ENCODE data around the gene DLEC1.

DNA sequence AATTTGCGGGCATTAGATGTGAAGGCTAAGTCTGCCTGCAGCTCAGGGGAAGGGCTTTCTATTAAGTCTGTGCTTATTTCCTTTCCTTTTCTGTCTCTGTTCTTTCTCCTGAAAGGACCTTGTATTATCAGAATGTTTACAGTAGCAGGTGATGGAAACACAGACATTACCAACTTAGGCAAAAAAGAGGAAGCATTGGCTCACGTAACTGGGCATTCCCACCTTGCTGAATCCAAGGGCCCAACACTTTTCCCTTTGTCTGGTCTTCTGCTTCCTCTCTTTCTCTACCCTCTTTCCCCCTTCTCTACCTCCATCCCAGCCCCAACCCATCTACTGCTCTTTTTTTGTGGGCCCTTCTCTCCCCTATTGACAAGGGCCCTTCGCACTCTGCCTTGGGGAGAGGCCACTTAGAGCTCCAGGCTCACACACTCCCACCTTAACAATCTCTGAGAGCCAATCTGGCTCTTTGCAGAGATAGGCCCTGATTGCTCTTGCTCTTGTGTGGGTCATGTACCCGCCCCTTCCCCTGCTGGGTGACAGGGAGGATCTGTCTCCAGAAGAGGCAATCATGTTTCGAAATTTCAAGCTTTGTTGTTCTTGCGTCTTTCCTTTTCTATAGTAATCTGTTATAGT is 62.9 kb downstream of the DLEC1 start:
- TF ChIP-seq, protein P1, sequence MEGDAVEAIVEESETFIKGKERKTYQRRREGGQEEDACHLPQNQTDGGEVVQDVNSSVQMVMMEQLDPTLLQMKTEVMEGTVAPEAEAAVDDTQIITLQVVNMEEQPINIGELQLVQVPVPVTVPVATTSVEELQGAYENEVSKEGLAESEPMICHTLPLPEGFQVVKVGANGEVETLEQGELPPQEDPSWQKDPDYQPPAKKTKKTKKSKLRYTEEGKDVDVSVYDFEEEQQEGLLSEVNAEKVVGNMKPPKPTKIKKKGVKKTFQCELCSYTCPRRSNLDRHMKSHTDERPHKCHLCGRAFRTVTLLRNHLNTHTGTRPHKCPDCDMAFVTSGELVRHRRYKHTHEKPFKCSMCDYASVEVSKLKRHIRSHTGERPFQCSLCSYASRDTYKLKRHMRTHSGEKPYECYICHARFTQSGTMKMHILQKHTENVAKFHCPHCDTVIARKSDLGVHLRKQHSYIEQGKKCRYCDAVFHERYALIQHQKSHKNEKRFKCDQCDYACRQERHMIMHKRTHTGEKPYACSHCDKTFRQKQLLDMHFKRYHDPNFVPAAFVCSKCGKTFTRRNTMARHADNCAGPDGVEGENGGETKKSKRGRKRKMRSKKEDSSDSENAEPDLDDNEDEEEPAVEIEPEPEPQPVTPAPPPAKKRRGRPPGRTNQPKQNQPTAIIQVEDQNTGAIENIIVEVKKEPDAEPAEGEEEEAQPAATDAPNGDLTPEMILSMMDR (IDR thresholded peaks at IDR 0.05): no peak
- TF ChIP-seq POLR2A (IDR thresholded peaks at IDR 0.05): no peak
